ENCODE data around the gene ISCU. TPM values are rescaled to one million over a fixed set of nuclear protein-coding genes. Genes with fewer than 3 reads are reported as not detected.
"Not testable (repeated sequence)": the region's sequence is repeated elsewhere in the genome, so short reads cannot be mapped to it uniquely, and the experiment has no call there.

Gene ISCU
- total RNA-seq, 2 donors from 2014 or later, result 63.1 to 66.0 TPM

DNA sequence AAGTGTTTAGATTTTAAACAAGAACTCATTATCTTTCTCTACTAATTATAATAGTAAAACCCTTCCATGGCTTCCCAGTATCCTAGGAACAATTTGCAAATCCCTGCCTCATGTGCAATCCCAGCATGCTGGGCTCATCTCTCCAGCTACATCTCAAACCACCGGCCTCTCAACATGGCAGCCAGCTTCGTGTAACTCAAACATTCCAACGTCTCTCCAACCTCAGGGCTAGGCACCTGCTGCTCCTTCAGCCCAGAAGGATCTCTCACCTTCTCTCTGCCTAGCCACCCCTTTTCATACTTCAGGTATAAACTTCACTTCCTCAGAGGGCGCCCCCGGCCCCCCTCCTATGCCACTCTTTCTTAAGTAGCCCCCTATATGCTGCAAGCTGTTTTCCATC is 8.6 kb upstream of the ISCU start:
- Histone ChIP-seq H3K4me1 (ENCODE audit: control insufficient read depth, insufficient read depth, low read length) (no peaks in the 10 kb centered on the region), H3K27ac (ENCODE audit: low read depth, low read length) (no peak overlapping the region), H3K36me3 (ENCODE audit: control insufficient read depth, insufficient read depth, low read length) (peaks cover 39% of the 10 kb centered on the region), H3K9me3 (ENCODE audit: control insufficient read depth, low read length) (no peaks in the 10 kb centered on the region), H3K4me3 (ENCODE audit: low read length) (no peak overlapping the region), H3K27me3 (ENCODE audit: control insufficient read depth, insufficient read depth, low read length, poor library complexity, severe bottlenecking) (no peaks in the 10 kb centered on the region), H3K9ac (ENCODE audit: extremely low read depth, low read length, poor library complexity, severe bottlenecking) (no peak overlapping the region)
- no peak overlapping the region for H3K27ac Mint-ChIP-seq
- H3K4me3 Mint-ChIP-seq, result no peak overlapping the region
- peak; percentile 44 for DNase-seq
- WGBS, 2 experiments (ENCODE audit: insufficient coverage in 1 of 2, insufficient read length in 1 of 2), result 88 to 100% methylated on average over 2 to 5 of the region's 5 CpGs
- TF ChIP-seq, protein P1, sequence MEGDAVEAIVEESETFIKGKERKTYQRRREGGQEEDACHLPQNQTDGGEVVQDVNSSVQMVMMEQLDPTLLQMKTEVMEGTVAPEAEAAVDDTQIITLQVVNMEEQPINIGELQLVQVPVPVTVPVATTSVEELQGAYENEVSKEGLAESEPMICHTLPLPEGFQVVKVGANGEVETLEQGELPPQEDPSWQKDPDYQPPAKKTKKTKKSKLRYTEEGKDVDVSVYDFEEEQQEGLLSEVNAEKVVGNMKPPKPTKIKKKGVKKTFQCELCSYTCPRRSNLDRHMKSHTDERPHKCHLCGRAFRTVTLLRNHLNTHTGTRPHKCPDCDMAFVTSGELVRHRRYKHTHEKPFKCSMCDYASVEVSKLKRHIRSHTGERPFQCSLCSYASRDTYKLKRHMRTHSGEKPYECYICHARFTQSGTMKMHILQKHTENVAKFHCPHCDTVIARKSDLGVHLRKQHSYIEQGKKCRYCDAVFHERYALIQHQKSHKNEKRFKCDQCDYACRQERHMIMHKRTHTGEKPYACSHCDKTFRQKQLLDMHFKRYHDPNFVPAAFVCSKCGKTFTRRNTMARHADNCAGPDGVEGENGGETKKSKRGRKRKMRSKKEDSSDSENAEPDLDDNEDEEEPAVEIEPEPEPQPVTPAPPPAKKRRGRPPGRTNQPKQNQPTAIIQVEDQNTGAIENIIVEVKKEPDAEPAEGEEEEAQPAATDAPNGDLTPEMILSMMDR (conservative IDR thresholded peaks at IDR 0.05), result no peak
- H3K27me3 Mint-ChIP-seq (ENCODE audit: insufficient read depth), result no peaks in the 10 kb centered on the region
- peaks cover 9% of the 10 kb centered on the region for H3K4me1 Mint-ChIP-seq
- H3K36me3 Mint-ChIP-seq (ENCODE audit: low read depth), result peaks cover 29% of the 10 kb centered on the region
- H3K9me3 Mint-ChIP-seq, result no peaks in the 10 kb centered on the region

- not testable (repeated sequence) for H3K4me1 ChIP-seq (ENCODE audit: control insufficient read depth, insufficient read depth, low read length); H3K9me3 Mint-ChIP-seq; H3K27me3 ChIP-seq (ENCODE audit: control insufficient read depth, insufficient read depth, low read length, poor library complexity, severe bottlenecking); H3K27ac ChIP-seq (ENCODE audit: low read depth, low read length); H3K9ac ChIP-seq (ENCODE audit: extremely low read depth, low read length, poor library complexity, severe bottlenecking); H3K9me3 ChIP-seq (ENCODE audit: control insufficient read depth, low read length); H3K4me3 ChIP-seq (ENCODE audit: low read length); H3K4me3 Mint-ChIP-seq; H3K27me3 Mint-ChIP-seq (ENCODE audit: insufficient read depth)
- 94 to 96% methylated on average over 7 to 8 of the region's 9 CpGs for WGBS, 2 experiments (ENCODE audit: insufficient coverage in 1 of 2, insufficient read length in 1 of 2)
- peaks cover 21% of the 10 kb centered on the region for H3K4me1 Mint-ChIP-seq
- H3K27ac Mint-ChIP-seq, result peak overlapping the region; percentile 44
- peaks cover 25% of the 10 kb centered on the region for H3K36me3 Mint-ChIP-seq (ENCODE audit: low read depth)
- DNase-seq, result peak; percentile 58
- peaks cover 30% of the 10 kb centered on the region for H3K36me3 ChIP-seq (ENCODE audit: control insufficient read depth, insufficient read depth, low read length)
These were observed 7.0 kb upstream of the ISCU start for GRCh38 chr12:108555383-108555782.

DNA sequence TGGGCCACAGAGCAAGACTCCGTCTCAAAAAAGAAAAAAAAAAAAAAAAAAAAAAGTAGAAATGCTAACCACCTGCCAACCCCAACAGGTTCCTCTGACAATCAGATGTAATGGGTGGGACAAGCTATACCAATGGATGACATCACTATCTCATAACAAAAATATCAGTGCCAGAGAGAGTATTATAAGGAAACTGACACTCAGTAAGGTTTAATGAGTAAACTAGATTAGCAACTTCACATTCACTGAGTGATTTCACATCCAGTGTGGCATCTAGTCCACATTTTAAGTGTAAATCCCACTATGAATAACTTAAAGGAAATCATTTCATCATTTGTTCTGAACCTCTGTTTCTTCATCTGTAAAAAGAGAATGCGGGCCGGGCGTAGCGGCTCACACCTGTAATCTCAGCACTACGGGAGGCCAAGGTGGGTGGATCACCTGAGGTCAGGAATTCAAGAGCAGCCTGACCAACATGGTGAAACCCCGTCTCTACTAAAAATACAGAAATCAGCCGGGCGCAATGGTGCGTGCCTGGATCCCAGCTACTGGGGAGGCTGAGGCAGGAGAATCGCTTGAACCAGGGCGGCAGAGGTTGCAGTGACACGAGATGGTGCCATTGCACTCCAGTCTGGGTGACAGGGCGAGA is 3.3 kb upstream of the ISCU start:
- TF ChIP-seq, protein P1 (conservative IDR thresholded peaks at IDR 0.05), result no peak
- H3K27ac ChIP-seq (ENCODE audit: low read depth, low read length), result no peak overlapping the region
- H3K4me3 ChIP-seq (ENCODE audit: low read length), result peak overlapping the region; percentile 94
- Mint-ChIP-seq H3K27me3 (ENCODE audit: insufficient read depth) (no peaks in the 10 kb centered on the region), H3K4me3 (peak overlapping the region; percentile 94), H3K4me1 (peaks cover 24% of the 10 kb centered on the region), H3K27ac (peak overlapping the region; percentile 100), H3K9me3 (no peaks in the 10 kb centered on the region), H3K36me3 (ENCODE audit: low read depth) (peaks cover 27% of the 10 kb centered on the region)
- peak overlapping the region; percentile 98 for H3K9ac ChIP-seq (ENCODE audit: extremely low read depth, low read length, poor library complexity, severe bottlenecking)
- DNase-seq, result peak; percentile 72
- H3K36me3 ChIP-seq (ENCODE audit: control insufficient read depth, insufficient read depth, low read length), result peaks cover 25% of the 10 kb centered on the region
- H3K27me3 ChIP-seq (ENCODE audit: control insufficient read depth, insufficient read depth, low read length, poor library complexity, severe bottlenecking), result no peaks in the 10 kb centered on the region
- H3K9me3 ChIP-seq (ENCODE audit: control insufficient read depth, low read length), result no peaks in the 10 kb centered on the region
- no peaks in the 10 kb centered on the region for H3K4me1 ChIP-seq (ENCODE audit: control insufficient read depth, insufficient read depth, low read length)
- 86 to 89% methylated on average over 9 to 12 of the region's 14 CpGs for WGBS, 2 experiments (ENCODE audit: insufficient coverage in 1 of 2, insufficient read length in 1 of 2)

Data from endodermal cell (in vitro differentiated cells).